GM19395 (cell line): ENCODE measurements around the gene PSMG2.
"Not testable (repeated sequence)": the region's sequence is repeated elsewhere in the genome, so short reads cannot be mapped to it uniquely, and the experiment has no call there.

Source experiments
- ATAC-seq: cut with Tn5 transposase; IDR thresholded peaks from one replicate; pipeline ENCODE4 v1.9.1; 2021; ENCODE audit warnings: mild to moderate bottlenecking, moderate library complexity; ENCODE audit not compliant: unreplicated experiment

Gene PSMG2

GRCh38 chr18:12721495-12722275 is 18.8 kb downstream of the PSMG2 start:
- no peak for ATAC-seq

GRCh38 chr18:12722731-12723130 is 19.9 kb downstream of the PSMG2 start:
- ATAC-seq = no peak

DNA sequence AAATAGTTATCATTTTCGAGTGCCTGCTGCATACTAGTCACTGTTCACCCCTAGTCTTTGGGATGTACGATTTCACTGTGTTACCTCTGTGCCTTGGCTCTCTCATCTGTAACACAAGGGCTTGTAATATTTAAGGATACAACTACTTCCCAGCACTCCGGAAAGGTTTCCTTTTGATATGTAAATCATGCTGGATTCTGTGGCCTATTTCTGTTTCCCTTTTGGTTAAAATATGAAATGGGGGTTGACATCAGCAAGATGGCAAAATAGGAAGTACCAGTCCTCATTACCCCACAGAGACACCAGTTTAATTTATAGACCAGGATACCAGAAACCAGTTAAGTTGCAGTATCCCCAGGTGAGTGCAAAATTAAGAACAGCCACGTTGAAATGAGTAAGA is 23.5 kb downstream of the PSMG2 start:
- no peak for ATAC-seq

DNA sequence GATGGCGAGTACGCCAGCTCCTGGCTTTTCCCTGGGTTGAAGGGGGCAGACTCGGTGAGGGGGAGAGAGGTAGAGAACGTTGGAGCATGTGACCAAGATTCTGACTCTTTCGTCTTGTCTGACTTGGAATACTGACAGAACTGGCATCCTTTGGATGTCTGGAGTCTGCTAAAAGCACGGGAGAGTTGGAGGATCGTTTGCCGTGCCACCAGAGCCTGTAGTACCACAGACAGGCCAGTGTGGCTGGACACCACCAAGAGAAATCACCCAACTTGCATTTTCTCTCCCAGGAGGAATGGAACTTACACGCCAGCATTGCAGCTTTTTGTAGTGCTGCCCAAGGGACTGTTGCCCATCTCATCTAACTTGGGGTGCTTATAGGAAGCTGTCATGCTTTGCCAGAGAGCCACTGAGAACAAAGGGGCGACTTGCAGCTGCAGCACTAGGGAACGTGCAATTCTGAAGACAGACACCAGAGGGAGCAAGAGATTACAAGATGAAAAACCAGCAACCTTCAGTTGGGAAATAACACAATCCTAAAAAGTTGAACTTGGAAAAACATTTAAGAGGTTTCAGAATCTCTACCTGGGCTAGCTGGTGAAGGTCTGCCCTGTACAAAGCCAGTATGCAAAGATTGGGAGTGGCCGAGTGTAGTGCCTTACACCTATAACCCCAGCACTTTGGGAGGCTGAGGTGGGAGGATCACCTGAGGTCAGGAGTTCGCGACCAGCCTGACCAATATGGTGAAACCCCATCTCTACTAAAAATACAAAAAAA is 24.1 kb downstream of the PSMG2 start:
- ATAC-seq = no peak

- ATAC-seq = no peak
These were observed 34.5 kb downstream of the PSMG2 start for GRCh38 chr18:12737243-12737902.

- no peak for ATAC-seq
These were observed 38.5 kb downstream of the PSMG2 start for GRCh38 chr18:12741351-12741750.

DNA sequence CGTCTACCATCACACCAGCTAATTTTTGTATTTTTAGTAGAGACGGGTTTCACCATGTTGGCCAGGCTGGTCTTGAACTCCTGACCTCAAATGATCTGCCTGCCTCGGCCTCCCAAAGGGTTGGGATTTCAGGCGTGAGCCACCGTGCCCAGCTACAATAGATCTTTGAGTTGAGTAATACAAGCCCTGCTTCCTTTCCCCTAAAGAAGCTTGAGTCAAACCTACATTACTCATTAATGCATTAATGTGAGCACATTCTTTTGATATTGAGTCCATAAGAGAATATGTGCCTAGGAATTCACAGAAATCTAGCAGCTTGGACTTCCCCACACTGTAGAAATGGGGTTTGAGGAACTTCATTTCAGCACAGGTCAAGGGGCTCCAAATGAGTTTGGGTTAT is 39.6 kb downstream of the PSMG2 start:
- ATAC-seq = no peak

DNA sequence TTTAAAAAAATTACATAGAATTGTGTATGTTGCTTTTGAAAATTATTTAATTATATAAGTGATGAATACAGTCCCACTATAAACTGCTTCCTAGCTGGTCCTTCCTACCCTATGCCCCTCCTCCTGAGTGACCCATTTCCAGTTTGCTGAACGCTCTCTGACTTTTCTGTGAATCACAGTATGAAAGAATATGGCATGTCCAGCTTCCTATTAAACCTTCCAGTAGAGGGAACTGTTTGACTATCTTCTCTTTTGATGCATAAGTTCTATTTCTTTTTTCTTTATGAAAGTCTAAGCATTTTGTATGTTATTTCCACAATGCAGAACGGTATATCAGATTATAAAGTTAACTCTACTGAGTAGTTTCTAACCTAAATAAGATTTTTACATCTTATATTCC is 41.3 kb downstream of the PSMG2 start:
- no peak for ATAC-seq

DNA sequence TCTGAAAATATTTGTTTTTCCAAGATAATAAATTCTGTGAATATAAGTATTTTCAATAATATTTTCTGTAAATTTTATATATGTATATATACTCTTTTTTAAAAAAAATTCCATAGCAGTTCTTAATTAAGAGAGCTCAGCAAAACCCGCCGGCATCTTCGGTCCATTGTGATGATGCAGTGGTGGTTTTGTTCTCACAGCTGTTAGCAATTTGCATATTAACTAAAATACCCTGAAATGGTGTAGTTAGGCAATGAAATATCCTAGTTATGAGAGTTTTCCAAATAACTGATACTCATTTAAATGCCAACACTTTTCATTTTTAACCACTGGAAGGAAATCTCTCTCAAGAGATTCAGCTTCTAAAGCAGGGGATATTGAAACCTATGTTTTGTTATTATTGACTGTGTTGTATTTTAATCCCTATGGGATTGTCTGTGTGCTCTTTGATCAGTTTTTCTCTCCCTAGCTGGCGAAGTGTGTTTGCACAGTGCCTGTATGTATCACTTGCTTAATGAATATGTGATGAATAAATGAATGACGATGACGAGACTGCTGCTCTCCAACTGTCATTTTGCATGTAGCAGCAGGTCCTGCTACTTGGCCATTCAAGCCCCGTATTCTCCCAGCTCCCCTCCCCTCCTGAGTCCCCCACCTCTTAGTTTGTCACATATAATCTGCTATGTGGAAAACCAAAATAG is 42.4 kb downstream of the PSMG2 start:
- ATAC-seq = no peak

DNA sequence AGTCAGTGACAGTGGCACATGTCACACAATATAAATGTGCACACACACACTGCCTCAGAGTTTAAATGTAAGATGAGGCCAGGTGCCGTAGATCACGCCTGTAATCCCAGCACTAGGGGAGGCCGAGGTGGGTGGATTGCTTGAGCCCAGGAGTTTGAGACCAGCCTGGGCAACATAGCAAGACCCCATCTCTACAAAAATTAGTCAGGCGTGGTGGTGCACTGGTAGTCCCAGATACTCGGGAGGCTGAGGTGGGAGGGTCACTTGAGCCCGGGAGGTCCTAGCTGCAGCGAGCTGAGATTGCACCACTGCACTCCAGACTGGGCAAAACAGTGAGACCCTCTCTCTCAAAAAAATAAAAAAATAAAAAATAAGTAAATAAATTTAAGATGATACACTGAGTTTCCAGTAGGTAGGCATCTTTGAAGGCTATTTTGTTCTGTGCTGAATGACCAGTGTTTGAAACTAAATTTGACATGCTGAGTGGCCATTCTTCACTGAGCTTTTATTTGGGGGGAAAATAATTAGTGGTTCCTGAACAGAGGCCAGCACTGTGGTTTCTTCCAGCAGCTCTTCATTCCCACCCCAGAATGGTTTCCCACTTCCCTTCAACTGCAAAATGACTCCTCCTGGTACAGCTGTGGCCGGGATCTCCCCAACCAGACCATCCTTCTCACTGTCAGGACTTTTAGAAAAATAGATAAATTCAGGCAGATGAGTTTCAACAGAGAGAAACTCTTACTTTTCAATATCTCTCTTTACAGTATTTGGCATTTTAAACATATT is 44.9 kb downstream of the PSMG2 start:
- no peak for ATAC-seq

- no peak for ATAC-seq
These were observed 45.8 kb downstream of the PSMG2 start for GRCh38 chr18:12748671-12749070.

DNA sequence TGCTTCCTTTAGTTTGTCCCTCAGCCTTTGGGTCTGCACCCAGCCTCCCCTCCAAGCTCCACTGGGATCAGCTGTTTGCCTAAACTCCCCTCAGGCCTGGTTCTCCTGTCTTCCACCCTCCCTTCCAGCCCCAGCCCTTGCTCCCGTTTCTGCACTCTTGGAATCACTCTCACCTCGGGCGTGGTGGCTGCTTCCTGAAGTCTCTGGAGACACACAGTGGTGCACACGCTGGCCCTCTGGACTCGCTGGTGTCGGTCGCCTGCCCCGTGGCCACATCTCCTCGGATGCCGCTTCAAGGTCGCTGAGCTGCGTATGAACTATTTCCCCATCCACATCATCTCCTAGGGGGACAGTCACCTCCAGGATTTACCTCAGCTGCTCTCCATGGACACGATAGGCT is 46.3 kb downstream of the PSMG2 start:
- ATAC-seq = no peak

GRCh38 chr18:12750076-12750714 is 47.4 kb downstream of the PSMG2 start:
- no peak for ATAC-seq

- ATAC-seq = no peak
These were observed 48.1 kb downstream of the PSMG2 start for GRCh38 chr18:12750715-12751502.

GRCh38 chr18:12751503-12751884 is 48.7 kb downstream of the PSMG2 start:
- ATAC-seq = no peak

DNA sequence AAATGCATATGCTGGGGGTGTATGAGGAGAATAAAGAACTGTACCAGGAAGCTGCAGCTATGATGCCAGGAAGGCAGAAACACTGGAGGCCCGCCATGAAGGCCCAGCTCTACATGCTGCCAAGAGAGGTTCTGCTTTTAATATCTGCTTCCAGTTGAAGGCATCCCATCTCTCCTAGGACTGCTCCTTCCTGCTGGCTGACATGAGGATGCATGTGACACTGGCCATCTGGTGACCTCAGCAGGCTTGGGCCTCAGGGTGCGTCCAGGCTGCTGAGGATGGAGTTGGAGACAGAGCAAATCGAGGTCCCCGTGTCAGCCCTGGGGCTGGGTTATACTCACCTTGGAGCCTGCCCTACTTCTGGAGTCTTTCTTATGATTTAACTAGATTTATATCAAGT is 49.0 kb downstream of the PSMG2 start:
- ATAC-seq = no peak

- no peak for ATAC-seq
These were observed 51.7 kb downstream of the PSMG2 start for GRCh38 chr18:12754511-12754910.

DNA sequence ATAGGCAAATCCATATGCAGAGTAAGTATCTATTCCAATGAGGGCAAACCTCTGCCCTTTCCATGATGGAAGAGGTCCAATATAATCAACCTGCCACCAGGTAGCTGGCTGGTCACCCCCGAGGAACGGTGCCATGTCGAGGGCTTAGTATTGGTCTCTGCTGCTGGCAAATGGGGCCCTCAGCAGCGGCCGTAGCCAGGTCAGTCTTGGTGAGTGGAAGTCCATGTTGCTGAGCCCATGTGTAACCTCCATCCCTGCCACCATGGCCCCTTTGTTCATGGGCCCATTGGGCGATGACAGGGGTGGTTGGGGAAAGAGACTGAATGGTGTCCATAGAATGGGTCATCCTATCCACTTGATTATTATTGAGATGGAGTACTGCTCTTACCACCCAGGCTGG is 52.8 kb downstream of the PSMG2 start:
- not testable (repeated sequence) for ATAC-seq

DNA sequence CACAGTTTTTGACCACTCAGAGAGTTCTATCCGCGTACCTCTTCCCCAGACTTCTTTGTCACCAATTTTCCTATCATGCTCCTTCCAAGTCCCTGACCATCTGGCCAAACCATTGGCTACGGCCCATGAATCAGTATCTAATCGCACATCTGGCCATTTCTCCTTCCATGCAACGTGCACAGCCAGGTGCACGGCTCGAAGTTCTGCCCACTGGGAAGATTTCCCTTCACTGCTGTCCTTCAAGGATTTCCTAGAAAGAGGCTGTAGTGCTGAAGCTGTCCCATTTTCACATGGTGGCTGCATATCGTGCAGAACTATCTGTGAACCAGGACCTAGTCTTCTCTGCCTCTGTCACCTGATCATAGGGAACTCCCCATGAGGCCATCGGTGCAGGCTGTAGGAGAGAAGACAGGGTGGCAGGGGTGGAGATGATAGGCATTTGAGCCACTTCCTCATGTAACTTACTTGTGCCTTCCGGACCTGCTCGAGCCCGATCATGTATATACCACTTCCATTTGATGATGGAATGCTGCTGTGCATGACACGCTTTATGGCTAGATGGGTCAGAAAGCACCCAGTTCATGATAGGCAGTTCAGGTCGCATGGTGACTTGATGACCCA is 53.9 kb downstream of the PSMG2 start:
- not testable (repeated sequence) for ATAC-seq
